Pons (tissue), 1 donor: ENCODE results near the gene AIPL1.
A peak's percentile ranks its signal among the peaks of the same experiment; 100 is the strongest.

Experiments
- DNase-seq: peaks from one replicate; pipeline ENCODE4 v3.0.0-alpha.2; 2016; ENCODE audit warnings: low spot score

AIPL1 gene

GRCh38 chr17:6413065-6413464, 21.9 kb downstream of the AIPL1 start:
- DNase-seq: peak; percentile 60

- DNase-seq: no peak
Observed at GRCh38 chr17:6408735-6409134, 26.2 kb downstream of the AIPL1 start.

GRCh38 chr17:6408276-6408675, 26.6 kb downstream of the AIPL1 start:
- no peak for DNase-seq

- no peak for DNase-seq
Observed at GRCh38 chr17:6402258-6402657, 32.7 kb downstream of the AIPL1 start.

- DNase-seq: no peak
Observed at GRCh38 chr17:6398955-6399354, 36.0 kb downstream of the AIPL1 start.

- no peak for DNase-seq
Observed at GRCh38 chr17:6394055-6394606, 40.8 kb downstream of the AIPL1 start.

GRCh38 chr17:6393351-6393952, 41.5 kb downstream of the AIPL1 start:
- DNase-seq: no peak

- DNase-seq: no peak
Observed at GRCh38 chr17:6392609-6393350, 42.1 kb downstream of the AIPL1 start.

- no peak for DNase-seq
Observed at GRCh38 chr17:6388416-6388815, 46.5 kb downstream of the AIPL1 start.

- DNase-seq: no peak
Observed at GRCh38 chr17:6387858-6388257, 47.1 kb downstream of the AIPL1 start.

GRCh38 chr17:6387442-6387841, 47.5 kb downstream of the AIPL1 start:
- DNase-seq: no peak

GRCh38 chr17:6386041-6386630, 48.8 kb downstream of the AIPL1 start:
- no peak for DNase-seq

- no peak for DNase-seq
Observed at GRCh38 chr17:6384481-6384880, 50.4 kb downstream of the AIPL1 start.

GRCh38 chr17:6381526-6382465, 53.1 kb downstream of the AIPL1 start:
- DNase-seq: no peak

GRCh38 chr17:6380915-6381438, 53.9 kb downstream of the AIPL1 start:
- DNase-seq: no peak

- no peak for DNase-seq
Observed at GRCh38 chr17:6377906-6378305, 57.0 kb downstream of the AIPL1 start.

GRCh38 chr17:6376931-6377361, 58.0 kb downstream of the AIPL1 start:
- DNase-seq: no peak

GRCh38 chr17:6374761-6375312, 60.1 kb downstream of the AIPL1 start:
- no peak for DNase-seq

GRCh38 chr17:6374271-6374691, 60.6 kb downstream of the AIPL1 start:
- DNase-seq: no peak
